RWPE2 (cell line): ENCODE measurements around the gene STOML2.
A peak's percentile ranks its signal among the peaks of the same experiment; 100 is the strongest.

ENCODE experiments used
- ATAC-seq: fragments of 200-7000 bp; cut with Tn5 transposase; 3 replicates; pipeline ENCODE4 v1.9.1; 2021; ENCODE audit warnings: low read depth
- DNase-seq: peaks from one replicate; pipeline ENCODE4 v3.0.0-alpha.2; 2020; ENCODE audit warnings: low spot score
- H3K27ac ChIP-seq: fragments of 450-650 bp; 2 replicates; pipeline ENCODE4 v1.5.1; 2017; ENCODE audit warnings: mild to moderate bottlenecking; ENCODE audit not compliant: poor library complexity, severe bottlenecking
- H3K27me3 ChIP-seq: fragments of 250-450 bp; sonication (Bioruptor Pico); 2 replicates; pipeline ENCODE4 v1.5.1; 2021; ENCODE audit warnings: mild to moderate bottlenecking, moderate library complexity; ENCODE audit not compliant: insufficient read depth, poor library complexity, severe bottlenecking
- H3K36me3 ChIP-seq: fragments of 250-450 bp; sonication (Bioruptor Pico); 2 replicates; pipeline ENCODE4 v1.5.1; 2020; ENCODE audit warnings: low read depth, mild to moderate bottlenecking, moderate library complexity
- H3K4me1 ChIP-seq: fragments of 250-450 bp; sonication (Bioruptor Pico); 2 replicates; pipeline ENCODE4 v1.5.1; 2021; ENCODE audit warnings: mild to moderate bottlenecking, moderate library complexity; ENCODE audit not compliant: insufficient read depth, poor library complexity, severe bottlenecking
- H3K4me3 ChIP-seq: fragments of 250-450 bp; sonication (Bioruptor Pico); 2 replicates; pipeline ENCODE4 v1.5.1; 2021; ENCODE audit warnings: mild to moderate bottlenecking, moderate library complexity; ENCODE audit not compliant: severe bottlenecking
- H3K9me3 ChIP-seq: fragments of 250-450 bp; sonication (Bioruptor Pico); 2 replicates; pipeline ENCODE4 v1.5.1; 2021; ENCODE audit warnings: mild to moderate bottlenecking, moderate library complexity; ENCODE audit not compliant: severe bottlenecking
- CTCF ChIP-seq: fragments of 450-650 bp; IDR thresholded peaks from one replicate; pipeline ENCODE4 v1.5.1; 2017; ENCODE audit warnings: mild to moderate bottlenecking, moderate library complexity; ENCODE audit not compliant: poor library complexity, severe bottlenecking

The STOML2 gene

DNA sequence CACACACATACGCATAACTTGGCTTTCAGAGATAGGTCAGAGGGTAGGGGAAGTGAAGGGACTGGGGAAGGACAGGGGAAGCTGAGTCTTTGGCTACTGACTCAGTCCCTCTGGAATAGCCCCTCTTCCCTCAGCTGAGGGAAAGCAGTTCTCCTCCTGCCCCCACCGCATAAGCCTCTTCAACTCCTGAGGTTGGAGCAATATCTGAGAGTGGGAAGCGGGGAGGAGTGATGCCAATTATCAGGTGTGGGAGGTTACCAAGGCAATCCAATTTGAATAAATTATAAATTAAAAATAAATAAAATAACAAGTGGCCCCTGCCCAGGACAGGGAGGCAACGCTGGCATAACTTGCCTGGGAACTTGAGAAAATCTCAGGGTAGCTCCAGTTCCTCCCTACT, 1.7 kb upstream of the STOML2 start:
- H3K36me3 ChIP-seq, result peaks cover 69% of the 10 kb centered on the region
- no peak for ATAC-seq
- no peaks in the 10 kb centered on the region for H3K4me1 ChIP-seq
- H3K4me3 ChIP-seq, result no peak overlapping the region
- no peaks in the 10 kb centered on the region for H3K9me3 ChIP-seq
- H3K27me3 ChIP-seq, result no peaks in the 10 kb centered on the region
- DNase-seq, result no peak
- no peak for TF ChIP-seq CTCF
- no peak overlapping the region for H3K27ac ChIP-seq

- Histone ChIP-seq H3K4me1 (no peaks in the 10 kb centered on the region), H3K27ac (peak overlapping the region; percentile 45), H3K4me3 (peak overlapping the region; percentile 68), H3K9me3 (no peaks in the 10 kb centered on the region), H3K36me3 (peaks cover 65% of the 10 kb centered on the region), H3K27me3 (no peaks in the 10 kb centered on the region)
- no peak for TF ChIP-seq CTCF
- DNase-seq (no peak), ATAC-seq (no peak)
These were observed 795 bp upstream of the STOML2 start for GRCh38 chr9:35103660-35104191.

GRCh38 chr9:35102465-35102768, 514 bp downstream of the STOML2 start:
- Histone ChIP-seq H3K9me3 (no peaks in the 10 kb centered on the region), H3K4me1 (no peaks in the 10 kb centered on the region), H3K4me3 (peak overlapping the region; percentile 68), H3K27me3 (no peaks in the 10 kb centered on the region), H3K36me3 (peaks cover 55% of the 10 kb centered on the region), H3K27ac (peak overlapping the region; percentile 45)
- no peak for TF ChIP-seq CTCF
- no peak for DNase-seq
- ATAC-seq, result peak; percentile 16

- no peak for TF ChIP-seq CTCF
- DNase-seq, result no peak
- Histone ChIP-seq H3K36me3 (peaks cover 56% of the 10 kb centered on the region), H3K27ac (no peak overlapping the region), H3K27me3 (no peaks in the 10 kb centered on the region), H3K9me3 (no peaks in the 10 kb centered on the region), H3K4me3 (no peak overlapping the region), H3K4me1 (no peaks in the 10 kb centered on the region)
- ATAC-seq, result no peak
These were observed 5.4 kb downstream of the STOML2 start for GRCh38 chr9:35097573-35097972.

- peak within 1 kb of the TSS; percentile 59 for H3K27ac ChIP-seq
- no peaks in the 10 kb centered on the region for H3K9me3 ChIP-seq
- peak within 1 kb of the TSS; percentile 65 for H3K4me3 ChIP-seq
- DNase-seq, result peak; percentile 87
- peak; percentile 89 for ATAC-seq
- H3K4me1 ChIP-seq, result no peaks in the 10 kb centered on the region
- peak; percentile 96 for TF ChIP-seq CTCF
- H3K27me3 ChIP-seq, result no peaks in the 10 kb centered on the region
- peaks cover 50% of the 10 kb centered on the region for H3K36me3 ChIP-seq
These were observed 6.7 kb downstream of the STOML2 start, which contains the start of gene PIGO for GRCh38 chr9:35096035-35096849. Gene PIGO, minus strand, starts transcription at chr9:35096591. Its CDS starts 1,026 bp downstream, at chr9:35095565.
